Stimulated activated CD4-positive, alpha-beta T cell treated with anti-CD3 and anti-CD28 coated beads, Interleukin-4, amount 100 ng/mL, for 1 hour (primary cell): ENCODE results near the gene MCC.

Experiments used
- DNase-seq: peaks from one replicate; pipeline ENCODE4 v3.0.0-alpha.2; 2020

Gene MCC

GRCh38 chr5:113302120-113302519 is 186.1 kb downstream of the MCC start:
- DNase-seq, result no peak

- DNase-seq, result no peak
These were observed 188.7 kb downstream of the MCC start for GRCh38 chr5:113299591-113299990.

DNA sequence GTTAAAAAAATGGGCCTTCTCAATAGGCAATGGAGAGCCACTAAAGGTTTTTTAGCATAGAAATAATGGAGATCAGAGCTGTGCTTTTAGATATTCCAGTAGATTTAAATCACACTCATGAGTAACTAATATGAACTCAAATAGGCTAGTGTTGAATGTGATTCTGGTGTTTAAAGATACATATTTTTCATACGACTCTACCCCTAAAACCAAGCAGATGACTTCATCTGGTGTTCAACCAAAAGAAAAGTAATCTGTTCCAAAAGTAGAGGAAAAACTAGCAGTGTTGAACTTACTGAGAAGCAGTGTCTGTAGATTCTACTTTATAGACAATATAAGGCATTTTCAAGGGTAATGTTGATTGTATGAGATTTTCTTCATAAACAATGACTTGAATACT is 191.6 kb downstream of the MCC start:
- DNase-seq, result no peak

DNA sequence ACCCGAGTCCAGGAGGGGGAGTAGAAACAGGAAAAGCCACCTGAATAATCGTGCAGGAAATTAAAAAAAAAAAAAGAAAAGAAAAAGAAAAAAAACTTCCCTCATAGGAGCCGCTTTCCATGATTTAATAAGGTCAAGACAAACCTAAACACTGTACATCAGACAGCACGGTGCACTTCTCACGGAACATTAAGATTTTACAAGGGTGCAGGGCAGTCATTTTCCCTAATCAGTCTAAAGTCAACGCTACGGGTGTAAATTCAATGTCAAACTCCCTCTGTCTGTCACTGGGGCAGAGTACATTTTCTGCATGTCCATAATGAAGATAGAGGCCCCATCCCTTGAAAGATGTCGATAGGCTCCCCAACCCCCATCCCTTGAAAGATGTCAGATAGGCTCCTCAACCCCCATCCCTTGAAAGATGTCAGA is 193.1 kb downstream of the MCC start:
- DNase-seq, result no peak

DNA sequence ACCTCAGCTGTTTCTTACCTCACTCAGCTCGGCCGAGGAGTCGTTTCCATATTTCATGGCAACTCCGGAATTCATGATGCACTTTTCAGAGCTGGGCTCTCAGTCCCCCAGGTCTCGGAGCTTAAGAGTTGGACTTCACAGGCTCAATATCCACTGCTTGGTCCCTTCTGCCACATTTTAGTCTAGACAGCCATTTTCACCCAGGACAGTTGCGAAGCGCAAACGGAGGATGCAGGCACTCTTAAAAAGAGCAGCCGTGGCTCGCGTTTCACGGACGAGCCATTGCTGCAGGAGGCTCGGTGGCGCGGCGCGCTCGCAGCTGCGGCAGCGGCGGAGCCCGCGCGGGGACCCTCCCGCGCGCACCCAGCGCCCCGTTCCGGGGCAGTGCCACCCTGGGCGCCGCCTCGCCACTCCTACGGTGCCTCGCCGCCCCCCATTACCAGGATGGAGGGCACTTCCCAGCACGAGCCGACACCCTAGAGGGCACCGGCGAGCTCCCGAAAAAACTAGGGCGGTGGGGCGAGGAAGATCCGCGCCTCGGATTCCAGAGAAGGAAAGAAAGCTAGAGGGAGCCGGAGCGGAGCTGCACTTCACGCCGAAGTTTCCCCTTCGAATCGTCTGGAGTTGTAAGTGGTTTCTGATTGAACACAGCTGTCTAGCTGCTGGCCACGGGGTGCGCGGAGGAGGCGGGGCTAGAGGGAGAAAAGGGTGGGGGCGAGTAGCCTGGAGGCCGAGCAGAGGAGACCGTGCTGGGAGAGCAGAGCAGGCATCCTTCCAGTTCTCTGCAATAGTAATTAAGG is 193.7 kb downstream of the MCC start:
- DNase-seq, result peak; percentile 73

DNA sequence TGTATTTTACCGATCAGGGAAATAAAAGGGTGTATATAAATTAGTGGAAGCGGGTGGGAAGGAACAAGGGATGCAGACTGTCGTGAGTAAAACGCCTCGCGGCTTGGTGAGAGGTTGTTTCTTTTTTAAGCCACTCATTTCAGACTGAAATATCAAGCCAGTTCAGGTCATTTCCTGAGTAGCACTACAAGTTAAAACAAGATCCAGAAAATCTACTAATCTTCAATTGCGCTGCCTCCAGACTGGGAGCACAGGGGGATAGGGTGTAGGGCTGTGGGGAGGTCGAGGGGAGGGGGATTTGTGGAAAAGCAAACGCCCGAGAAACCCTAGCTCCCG is 194.3 kb downstream of the MCC start:
- DNase-seq, result peak; percentile 2

DNA sequence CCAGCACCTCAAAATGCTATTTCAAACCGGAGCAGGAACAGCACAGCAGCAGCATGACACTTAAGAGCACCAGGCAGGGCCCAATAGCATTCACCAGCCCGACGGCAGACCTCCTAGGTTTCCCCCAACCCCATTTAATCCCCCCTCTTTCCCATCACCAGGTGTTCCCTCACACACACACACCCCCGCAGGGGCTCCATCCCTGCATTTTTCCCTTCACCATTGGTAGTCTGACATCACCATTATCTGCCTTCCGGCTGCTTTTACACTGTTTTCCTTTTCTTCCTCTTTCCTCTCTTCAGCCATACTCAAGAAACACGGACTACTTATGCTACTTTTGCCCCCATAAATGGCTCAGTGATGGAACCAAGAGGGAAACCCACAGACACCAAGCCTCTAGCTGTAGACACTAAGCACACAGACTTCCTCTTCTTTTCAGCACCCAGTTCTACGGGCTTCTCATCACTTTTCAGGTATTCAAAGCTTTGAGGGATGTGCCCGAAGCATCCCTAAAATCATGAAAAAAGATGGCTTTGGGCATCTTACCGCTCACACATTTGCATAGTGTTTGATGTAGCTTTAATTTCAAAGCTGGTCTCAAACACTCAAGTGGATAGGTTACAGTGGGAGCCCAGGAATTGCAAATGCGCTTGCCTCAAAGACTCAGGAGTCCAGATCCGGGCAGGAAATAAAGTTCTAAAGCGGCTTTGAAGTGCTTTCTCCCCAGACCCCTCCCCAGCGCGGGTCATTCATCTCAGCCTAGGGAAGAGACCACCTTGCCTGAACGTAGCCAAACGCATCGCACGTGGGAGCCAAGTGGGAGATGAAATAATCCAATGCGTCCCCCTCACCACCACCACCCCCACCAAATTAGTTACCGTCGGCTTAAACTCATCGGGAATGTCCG is 194.9 kb downstream of the MCC start:
- peak; percentile 3 for DNase-seq

DNA sequence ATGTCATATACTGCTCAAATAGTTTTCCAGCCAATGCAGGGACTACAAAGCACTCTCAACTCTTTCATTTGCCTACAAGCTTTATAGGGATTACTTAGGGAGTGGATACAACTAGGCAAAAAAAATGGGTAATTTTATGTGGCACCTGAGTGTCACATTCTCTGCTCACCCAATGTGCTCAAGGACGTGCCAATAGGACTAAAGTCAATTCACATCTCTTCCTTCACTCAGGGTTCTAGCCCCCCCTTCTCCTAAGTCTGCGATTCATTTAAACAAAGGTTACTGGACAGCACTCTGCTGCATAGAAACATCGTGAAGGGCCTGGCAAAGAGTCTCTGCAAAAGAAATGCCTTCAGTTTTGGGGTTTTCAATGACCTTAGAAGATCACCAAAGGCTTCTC is 195.8 kb downstream of the MCC start:
- DNase-seq, result no peak

- DNase-seq, result no peak
These were observed 204.7 kb downstream of the MCC start for GRCh38 chr5:113283558-113283957.

GRCh38 chr5:113282472-113282871 is 205.8 kb downstream of the MCC start:
- no peak for DNase-seq

GRCh38 chr5:113281194-113281593 is 207.1 kb downstream of the MCC start:
- no peak for DNase-seq

DNA sequence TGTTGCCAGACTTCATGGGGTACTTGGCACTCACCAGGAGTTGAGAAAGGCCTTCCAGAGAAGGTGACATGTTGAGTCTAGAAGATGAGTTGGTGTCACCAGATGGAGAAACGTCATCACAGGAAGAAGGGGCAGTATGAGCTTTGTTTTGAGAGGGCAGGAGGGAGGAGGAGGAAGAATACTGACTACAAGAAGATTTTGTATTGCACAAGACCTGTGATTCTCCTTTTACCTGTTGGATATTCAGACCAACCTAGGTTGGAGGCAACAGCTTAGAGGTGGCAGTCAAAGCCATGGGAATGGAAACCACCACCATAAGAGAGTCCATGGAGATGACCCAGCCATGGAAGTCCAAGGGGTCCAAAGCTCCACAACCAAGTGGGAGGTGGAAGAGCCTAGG is 207.7 kb downstream of the MCC start:
- DNase-seq, result no peak

- DNase-seq, result no peak
These were observed 209.3 kb downstream of the MCC start for GRCh38 chr5:113278976-113279375.

- DNase-seq, result no peak
These were observed 211.8 kb downstream of the MCC start for GRCh38 chr5:113276493-113276892.

DNA sequence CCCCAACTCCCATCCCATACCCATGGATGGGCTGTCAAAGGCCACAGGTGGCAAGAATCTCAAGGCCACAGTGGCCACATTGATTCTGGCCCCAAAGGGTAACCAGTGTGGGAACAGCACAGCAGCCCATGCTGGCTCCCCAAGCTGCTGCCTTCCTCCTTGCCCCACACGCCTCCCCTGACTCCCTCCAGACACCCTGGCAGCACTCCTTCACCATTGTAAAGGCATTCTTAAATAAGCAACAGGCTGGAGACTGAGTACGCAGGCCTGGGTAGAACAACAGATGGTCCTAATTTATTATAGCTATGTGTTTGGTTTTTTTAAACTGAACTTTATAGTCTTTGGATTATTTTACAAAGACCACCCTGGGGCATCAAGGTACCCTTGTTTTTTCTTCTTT is 212.3 kb downstream of the MCC start:
- no peak for DNase-seq

- no peak for DNase-seq
These were observed 213.3 kb downstream of the MCC start for GRCh38 chr5:113274836-113275414.

GRCh38 chr5:113273948-113274347 is 214.3 kb downstream of the MCC start:
- no peak for DNase-seq

GRCh38 chr5:113271745-113272454 is 216.4 kb downstream of the MCC start:
- DNase-seq, result no peak

DNA sequence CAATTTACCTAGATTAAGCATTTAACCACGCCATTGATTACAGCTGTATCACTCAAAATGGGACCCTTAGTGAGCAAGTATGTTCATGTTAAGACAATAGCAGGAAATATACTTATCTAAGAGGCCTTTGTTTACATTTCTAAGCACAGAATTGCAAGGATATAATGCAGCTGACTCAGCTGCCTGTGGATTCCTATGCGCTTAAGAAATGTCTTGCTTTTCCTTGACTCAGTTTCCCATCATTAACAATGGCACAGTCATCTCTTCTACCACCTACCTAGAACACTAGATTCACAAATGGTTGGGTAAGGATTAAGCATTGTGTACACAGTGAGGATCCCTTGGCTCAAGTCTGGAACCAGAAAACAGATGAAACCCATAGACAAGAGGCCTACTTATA is 217.2 kb downstream of the MCC start:
- no peak for DNase-seq

GRCh38 chr5:113270086-113270485 is 218.2 kb downstream of the MCC start:
- no peak for DNase-seq

DNA sequence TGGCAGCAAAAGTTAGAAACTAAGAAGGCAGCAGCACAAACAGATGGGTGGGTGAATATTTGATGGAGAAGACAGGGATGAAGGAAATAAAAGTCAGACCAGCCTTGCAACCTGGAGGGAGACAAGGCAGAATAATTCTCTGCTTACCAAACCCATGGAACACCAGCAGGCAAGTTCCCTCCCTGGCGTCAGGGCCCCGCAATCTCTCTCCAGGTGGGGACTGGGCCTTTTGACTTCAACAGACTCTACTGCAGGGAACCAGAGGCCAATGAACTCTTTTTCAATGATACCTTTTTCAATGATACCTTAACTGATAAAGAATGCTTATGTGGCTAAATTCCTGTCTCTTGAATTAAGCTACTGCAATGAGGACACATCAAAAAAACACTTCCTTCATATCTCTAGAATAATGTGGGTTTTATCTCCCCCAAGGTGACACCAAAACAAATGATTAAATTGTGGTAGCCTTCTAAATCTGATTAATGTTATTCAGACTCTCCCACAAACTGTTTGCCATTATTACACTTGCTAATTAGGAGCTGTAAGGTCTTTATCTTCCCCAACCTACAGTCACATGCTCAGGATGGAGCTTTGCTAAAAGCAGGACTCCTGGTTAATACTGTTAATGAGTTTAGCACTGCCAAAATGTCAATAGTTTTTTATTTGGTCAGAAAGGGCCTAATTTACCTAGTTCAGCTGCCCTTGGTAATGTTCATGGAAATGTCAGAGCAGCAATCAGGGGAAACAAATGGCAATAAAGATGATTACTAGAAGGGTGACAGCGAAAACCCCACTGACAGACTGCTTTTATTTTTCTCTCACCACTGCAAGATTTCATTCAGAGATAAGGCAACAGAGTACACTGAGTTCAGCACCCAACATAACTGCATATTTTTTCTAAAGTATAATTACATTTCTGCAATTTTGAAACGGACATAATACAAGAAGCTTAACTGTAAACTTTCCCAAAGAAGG is 218.9 kb downstream of the MCC start:
- no peak for DNase-seq

- no peak for DNase-seq
These were observed 220.0 kb downstream of the MCC start for GRCh38 chr5:113268232-113268631.
